Loucy (cell line): ENCODE measurements around the gene SAG.

Source experiments
- H2AFZ ChIP-seq: fragments of 200-600 bp; sonication (generic); 2 replicates; pipeline ENCODE4 v1.6.0; 2016; ENCODE audit warnings: antibody characterized with exemption, mild to moderate bottlenecking, low read length, moderate library complexity
- H3F3A ChIP-seq: fragments of 200-600 bp; 2 replicates; pipeline ENCODE4 v1.6.0; 2016; ENCODE audit warnings: antibody characterized with exemption, low read depth, mild to moderate bottlenecking
- H3K27me3 ChIP-seq: fragments of 200-600 bp; sonication (generic); 2 replicates; pipeline ENCODE4 v1.6.1; 2014; ENCODE audit warnings: low read length, mild to moderate bottlenecking; ENCODE audit not compliant: insufficient read depth, poor library complexity, severe bottlenecking
- H3K36me3 ChIP-seq: fragments of 200-600 bp; sonication (generic); 2 replicates; pipeline ENCODE4 v1.6.1; 2016; ENCODE audit warnings: low read length; ENCODE audit not compliant: insufficient read depth
- H3K4me1 ChIP-seq: fragments of 200-600 bp; sonication (generic); 2 replicates; pipeline ENCODE4 v1.5.1; 2014; ENCODE audit warnings: low read length, mild to moderate bottlenecking; ENCODE audit not compliant: insufficient read depth, poor library complexity, severe bottlenecking
- H3K4me2 ChIP-seq: fragments of 200-600 bp; sonication (generic); 2 replicates; pipeline ENCODE4 v1.6.0; 2014; ENCODE audit warnings: antibody characterized with exemption, low read length, low read depth, mild to moderate bottlenecking; ENCODE audit not compliant: poor library complexity, severe bottlenecking
- H3K4me3 ChIP-seq: fragments of 200-600 bp; sonication (generic); 2 replicates; pipeline ENCODE4 v1.5.1; 2014; ENCODE audit warnings: low read length, mild to moderate bottlenecking, mixed read lengths; ENCODE audit not compliant: poor library complexity, severe bottlenecking
- H3K79me2 ChIP-seq: fragments of 200-600 bp; sonication (generic); 2 replicates; pipeline ENCODE4 v1.6.1; 2014; ENCODE audit warnings: low read length; ENCODE audit not compliant: insufficient read depth
- H3K9ac ChIP-seq: fragments of 200-600 bp; sonication (generic); 2 replicates; pipeline ENCODE4 v1.6.0; 2014; ENCODE audit warnings: mild to moderate bottlenecking, low read depth, low read length, moderate library complexity; ENCODE audit not compliant: poor library complexity, severe bottlenecking
- H3K9me2 ChIP-seq: fragments of 200-600 bp; sonication (generic); replicated peaks from 2 replicates; pipeline ENCODE4 v1.6.1; 2016; ENCODE audit warnings: low read depth, low read length, mixed read lengths
- H3K9me3 ChIP-seq: fragments of 200-600 bp; sonication (generic); 2 replicates; pipeline ENCODE4 v1.6.1; 2014; ENCODE audit warnings: mild to moderate bottlenecking, antibody characterized with exemption, low read length, low read depth; ENCODE audit not compliant: insufficient read depth
- H4K20me1 ChIP-seq: fragments of 200-600 bp; sonication (generic); 2 replicates; pipeline ENCODE4 v1.6.0; 2014; ENCODE audit warnings: antibody characterized with exemption, low read length, mild to moderate bottlenecking; ENCODE audit not compliant: insufficient read depth, poor library complexity, severe bottlenecking
- CTCF ChIP-seq: fragments of 200-600 bp; sonication (generic); conservative IDR thresholded peaks from 2 replicates; pipeline ENCODE4 v1.5.1; 2014; ENCODE audit warnings: mild to moderate bottlenecking, antibody characterized with exemption, low read length
- EZH2phosphoT487 ChIP-seq: fragments of 200-600 bp; IDR thresholded peaks from 2 replicates; pipeline ENCODE4 v1.6.1; 2018; ENCODE audit warnings: antibody characterized with exemption, mild to moderate bottlenecking, moderate library complexity, borderline replicate concordance

The SAG gene

DNA sequence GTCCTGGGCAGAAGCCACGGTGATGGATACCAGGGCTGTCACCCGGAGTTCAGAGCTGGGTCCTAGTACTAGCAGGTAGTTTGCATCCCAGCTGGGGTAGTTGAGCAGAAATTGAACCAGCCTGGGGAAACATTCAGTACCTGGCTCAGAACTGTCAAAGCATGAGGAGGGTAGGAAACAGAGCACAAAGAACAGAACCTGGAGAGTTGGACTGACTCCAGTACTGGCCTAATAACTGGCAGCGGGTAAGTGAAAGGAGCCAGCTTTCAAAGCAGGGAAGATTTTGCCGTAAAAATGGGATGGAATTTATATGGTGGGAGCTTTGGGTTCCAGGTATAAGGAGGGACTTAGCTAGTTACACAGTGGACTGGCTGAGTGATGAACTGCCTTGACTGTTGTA, 32.4 kb upstream of the SAG start:
- H3K9ac ChIP-seq, result no peak overlapping the region
- no peaks in the 10 kb centered on the region for H3F3A ChIP-seq
- H2AFZ ChIP-seq, result no peak overlapping the region
- TF ChIP-seq EZH2phosphoT487, result no peak
- no peak for TF ChIP-seq CTCF
- H3K27me3 ChIP-seq, result no peaks in the 10 kb centered on the region
- no peaks in the 10 kb centered on the region for H4K20me1 ChIP-seq
- H3K4me1 ChIP-seq, result peaks cover 13% of the 10 kb centered on the region
- H3K4me2 ChIP-seq, result no peak overlapping the region
- no peaks in the 10 kb centered on the region for H3K9me2 ChIP-seq
- H3K9me3 ChIP-seq, result no peaks in the 10 kb centered on the region
- 0 out of 2 replicates have a peak, but pooled peaks cover 6% of the 10 kb centered on the region for H3K79me2 ChIP-seq
- peaks cover 91% of the 10 kb centered on the region for H3K36me3 ChIP-seq
- no peak overlapping the region for H3K4me3 ChIP-seq

DNA sequence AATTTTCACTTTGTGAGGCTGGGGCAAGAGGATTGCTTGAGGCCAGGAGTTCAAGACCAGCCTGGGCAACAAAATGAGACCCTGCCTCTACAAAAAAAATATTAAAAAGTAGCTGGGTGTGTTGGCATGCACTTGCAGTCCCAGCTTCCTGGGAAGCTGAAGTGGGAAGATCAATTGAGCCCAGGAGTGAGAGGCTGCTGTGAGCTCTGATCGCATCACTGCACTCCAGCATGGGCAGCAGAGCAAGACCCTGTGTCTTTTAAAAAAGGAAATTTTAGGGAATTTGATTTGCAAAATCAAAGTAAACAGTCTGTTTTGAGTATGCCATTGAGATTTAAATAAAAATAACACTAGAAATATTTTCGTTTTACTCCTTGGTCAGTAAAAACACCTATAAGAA, 28.7 kb upstream of the SAG start:
- no peaks in the 10 kb centered on the region for H3K9me2 ChIP-seq
- no peaks in the 10 kb centered on the region for H3K27me3 ChIP-seq
- no peak overlapping the region for H3K9ac ChIP-seq
- no peak overlapping the region for H3K4me2 ChIP-seq
- TF ChIP-seq EZH2phosphoT487 (no peak), CTCF (no peak)
- no peaks in the 10 kb centered on the region for H3K9me3 ChIP-seq
- H3K4me1 ChIP-seq, result no peaks in the 10 kb centered on the region
- no peak overlapping the region for H2AFZ ChIP-seq
- peaks cover 95% of the 10 kb centered on the region for H3K36me3 ChIP-seq
- H3K79me2 ChIP-seq, result no peaks in the 10 kb centered on the region
- no peak overlapping the region for H3K4me3 ChIP-seq
- no peaks in the 10 kb centered on the region for H4K20me1 ChIP-seq
- no peaks in the 10 kb centered on the region for H3F3A ChIP-seq

- Histone ChIP-seq H3K9me3 (no peaks in the 10 kb centered on the region), H2AFZ (no peak overlapping the region), H3K9ac (no peak overlapping the region), H3K27me3 (no peaks in the 10 kb centered on the region), H3K4me2 (no peak overlapping the region), H4K20me1 (no peaks in the 10 kb centered on the region), H3F3A (no peaks in the 10 kb centered on the region), H3K4me3 (no peak overlapping the region), H3K36me3 (peaks cover 90% of the 10 kb centered on the region), H3K4me1 (no peaks in the 10 kb centered on the region), H3K9me2 (no peaks in the 10 kb centered on the region), H3K79me2 (no peaks in the 10 kb centered on the region)
- TF ChIP-seq CTCF, result no peak
- no peak for TF ChIP-seq EZH2phosphoT487
Observed at GRCh38 chr2:233280114-233280693, 27.4 kb upstream of the SAG start.
